GM18951 (cell line): Measurements from ENCODE around the gene FXYD6.

Source experiments
- POLR2A ChIP-seq: IDR thresholded peaks from 4 replicates; pipeline ENCODE4 v1.6.1; 2011; ENCODE audit warnings: mild to moderate bottlenecking; ENCODE audit not compliant: insufficient read length, insufficient read depth; ENCODE audit errors: extremely low read depth
- in situ Hi-C: fragments of 300-500 bp; cut with MboI; formaldehyde crosslinking; loops from one replicate; pipeline ENCODE4 v1.12.0; 2022; ENCODE audit warnings: low sequenced_read_pairs, mixed read lengths, inconsistent platforms; ENCODE audit not compliant: unreplicated experiment

Gene FXYD6

DNA sequence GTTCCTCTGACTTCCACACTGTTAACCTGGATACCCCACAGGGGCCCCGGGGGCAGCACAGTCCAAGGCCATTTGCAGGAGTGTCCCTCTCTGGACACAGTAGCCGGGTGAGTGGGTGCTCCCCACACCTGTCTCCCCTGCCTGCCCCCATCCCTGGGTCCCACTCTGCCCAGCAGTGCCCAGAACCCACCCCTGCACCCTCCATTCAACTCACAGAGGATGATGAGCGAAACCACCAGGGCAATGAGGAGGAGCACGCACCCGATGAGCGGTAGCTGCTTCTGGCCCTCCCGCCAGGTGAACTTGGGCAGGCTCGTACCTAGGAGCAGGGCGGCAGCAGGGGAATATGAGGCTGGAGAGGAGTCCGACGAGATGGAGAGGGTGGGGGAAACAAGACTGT lies 40.5 kb upstream of the FXYD6 start:
- in situ Hi-C loops: no loop called here
- TF ChIP-seq POLR2A: no peak

DNA sequence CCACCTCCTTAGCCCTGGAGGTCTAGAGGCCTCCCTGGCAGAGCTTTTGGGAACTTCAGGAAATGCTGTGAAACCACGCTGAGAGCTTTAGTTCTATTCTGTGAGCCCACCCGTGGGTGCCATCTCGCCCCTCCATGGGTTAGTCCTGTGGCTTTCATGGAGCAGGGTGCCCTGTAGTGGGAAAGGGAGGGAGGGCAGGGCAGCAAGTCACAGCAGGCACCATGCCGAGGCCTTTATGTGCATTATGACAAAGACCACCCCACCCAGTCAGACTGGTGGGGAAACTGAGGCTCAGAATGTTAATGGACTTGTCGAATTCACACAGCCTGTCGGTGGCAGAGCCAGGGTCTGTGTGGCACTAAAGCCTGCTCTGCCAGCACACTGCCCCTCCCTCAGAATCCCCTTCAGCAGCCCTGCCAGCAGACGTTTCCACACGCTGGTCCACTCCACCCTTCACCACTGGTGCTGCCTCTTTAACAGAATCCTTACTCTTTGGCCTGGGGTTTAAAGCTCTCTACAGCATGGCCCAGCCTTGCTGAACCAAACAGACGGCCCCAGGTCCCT lies 39.3 kb upstream of the FXYD6 start:
- in situ Hi-C loops: no loop called here
- TF ChIP-seq POLR2A: no peak

DNA sequence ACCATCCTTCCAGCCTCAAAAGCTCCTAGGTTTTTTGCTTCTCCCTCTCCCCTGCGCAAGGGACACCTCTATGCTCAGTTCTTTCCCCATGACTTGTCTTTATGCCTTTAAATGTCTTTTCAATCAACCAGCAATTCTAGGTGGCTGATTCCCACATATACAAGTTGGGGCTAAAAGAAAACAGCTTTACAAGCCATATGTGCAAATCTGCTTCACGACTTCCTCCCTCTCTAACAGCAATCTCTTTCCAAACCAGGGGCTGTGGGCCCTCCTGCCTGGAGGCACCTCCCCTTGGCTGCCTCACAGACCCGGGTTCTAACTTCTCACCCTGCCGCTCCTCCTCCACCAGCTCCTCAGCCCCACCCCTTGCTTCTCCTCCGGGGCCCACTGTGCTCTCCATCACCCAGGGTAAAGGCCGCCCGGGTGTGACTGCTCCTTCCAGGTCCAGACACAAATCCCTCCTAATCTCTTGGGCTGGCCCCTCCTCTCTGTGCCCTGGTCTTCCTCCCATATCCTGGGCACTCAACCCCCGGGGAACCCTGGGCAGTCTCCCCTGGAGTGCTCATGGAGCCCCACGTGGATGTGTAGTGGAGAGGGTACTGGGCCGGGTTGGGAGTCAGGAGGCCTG lies 38.6 kb upstream of the FXYD6 start:
- TF ChIP-seq POLR2A: no peak
- in situ Hi-C loops: no loop called here

DNA sequence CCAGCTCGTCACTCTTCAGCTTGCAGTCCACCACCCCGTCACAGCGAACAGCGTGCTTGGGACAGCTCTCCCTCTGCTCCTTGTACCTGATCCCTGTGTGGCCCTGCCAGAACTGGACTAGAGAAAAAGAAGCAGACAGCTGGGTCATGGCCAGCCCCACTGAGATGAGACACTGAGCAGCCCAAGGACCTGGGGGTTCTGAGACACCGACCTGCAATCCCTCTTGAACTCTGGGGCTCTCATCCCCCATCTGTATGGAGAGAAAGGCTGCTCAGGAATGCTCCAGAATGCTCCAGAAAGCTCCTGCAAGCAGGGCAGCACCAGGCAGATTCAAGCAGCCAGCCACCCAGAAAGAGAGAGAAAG lies 37.9 kb upstream of the FXYD6 start:
- in situ Hi-C loops: no loop called here

DNA sequence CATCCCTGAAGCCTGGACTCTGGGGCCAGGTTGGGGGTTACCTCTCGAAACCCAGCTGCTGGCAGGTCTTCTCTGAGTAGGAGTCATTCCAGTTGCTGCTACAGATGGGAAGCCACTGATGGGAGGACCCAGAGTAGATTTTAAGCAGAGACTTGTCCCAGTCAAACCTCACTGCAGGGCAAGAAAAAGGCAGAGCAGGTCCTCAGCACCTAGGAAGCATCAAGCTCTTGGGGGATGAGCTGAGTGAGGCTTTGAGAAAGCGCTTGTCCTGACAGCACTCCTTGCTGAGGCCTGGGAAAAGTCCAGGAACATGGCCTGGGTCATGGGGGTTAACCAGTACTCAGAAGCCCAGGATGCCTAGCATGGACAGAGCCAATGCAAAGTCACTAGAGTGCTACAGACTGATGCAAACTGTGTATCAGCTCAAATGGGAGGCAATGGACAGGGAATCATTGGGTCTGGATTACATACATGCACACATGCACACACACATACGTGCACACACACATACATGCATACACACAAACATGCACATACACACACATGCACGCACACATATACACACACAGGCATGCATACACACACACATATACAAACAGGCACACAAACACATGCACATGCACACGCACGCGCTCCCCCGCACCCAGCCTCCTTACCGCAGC lies 37.4 kb upstream of the FXYD6 start:
- in situ Hi-C loops: no loop called here
- TF ChIP-seq POLR2A: no peak

More for the DNA sequence above, 37.9 kb upstream of the FXYD6 start:
- no peak for TF ChIP-seq POLR2A

DNA sequence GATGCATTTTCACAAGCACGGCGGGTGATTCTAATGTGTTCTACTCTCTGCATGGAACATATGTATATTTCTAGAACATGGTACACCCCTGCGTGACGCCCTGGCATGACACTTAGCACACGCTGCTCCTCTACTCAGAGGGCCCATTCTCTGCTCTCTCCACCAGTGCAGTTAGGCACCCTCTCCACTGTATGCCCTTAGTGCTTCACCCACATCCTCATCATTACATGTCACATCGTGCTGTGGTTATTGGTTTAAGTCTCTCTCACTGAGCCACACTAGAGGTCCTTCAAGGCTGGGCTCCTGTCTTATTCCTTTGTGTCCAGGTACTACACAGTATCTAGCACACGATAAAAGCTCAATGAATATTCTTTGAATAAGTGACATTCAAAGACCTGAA lies 36.0 kb upstream of the FXYD6 start:
- no peak for TF ChIP-seq POLR2A
- in situ Hi-C loops: no loop called here

DNA sequence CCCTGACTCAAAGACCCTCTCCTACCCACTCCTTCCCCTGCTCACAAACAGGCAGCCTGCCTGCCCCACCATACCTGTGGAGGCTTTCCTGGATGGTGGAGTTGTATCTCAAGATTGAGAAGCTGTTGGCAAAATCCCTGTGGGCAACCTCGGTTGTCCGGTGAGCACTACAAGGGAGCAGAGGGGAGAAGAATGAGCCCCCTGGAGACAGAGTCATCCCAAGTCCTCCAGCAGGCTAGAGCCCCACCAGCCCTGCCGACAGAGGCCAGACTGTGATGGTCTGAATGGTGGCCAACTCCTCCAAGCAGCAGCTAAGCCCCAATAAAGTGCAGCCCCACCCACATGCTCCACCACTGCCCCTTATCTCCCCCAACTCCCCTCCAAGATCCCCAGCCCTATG lies 35.2 kb upstream of the FXYD6 start:
- TF ChIP-seq POLR2A: no peak
- in situ Hi-C loops: no loop called here

DNA sequence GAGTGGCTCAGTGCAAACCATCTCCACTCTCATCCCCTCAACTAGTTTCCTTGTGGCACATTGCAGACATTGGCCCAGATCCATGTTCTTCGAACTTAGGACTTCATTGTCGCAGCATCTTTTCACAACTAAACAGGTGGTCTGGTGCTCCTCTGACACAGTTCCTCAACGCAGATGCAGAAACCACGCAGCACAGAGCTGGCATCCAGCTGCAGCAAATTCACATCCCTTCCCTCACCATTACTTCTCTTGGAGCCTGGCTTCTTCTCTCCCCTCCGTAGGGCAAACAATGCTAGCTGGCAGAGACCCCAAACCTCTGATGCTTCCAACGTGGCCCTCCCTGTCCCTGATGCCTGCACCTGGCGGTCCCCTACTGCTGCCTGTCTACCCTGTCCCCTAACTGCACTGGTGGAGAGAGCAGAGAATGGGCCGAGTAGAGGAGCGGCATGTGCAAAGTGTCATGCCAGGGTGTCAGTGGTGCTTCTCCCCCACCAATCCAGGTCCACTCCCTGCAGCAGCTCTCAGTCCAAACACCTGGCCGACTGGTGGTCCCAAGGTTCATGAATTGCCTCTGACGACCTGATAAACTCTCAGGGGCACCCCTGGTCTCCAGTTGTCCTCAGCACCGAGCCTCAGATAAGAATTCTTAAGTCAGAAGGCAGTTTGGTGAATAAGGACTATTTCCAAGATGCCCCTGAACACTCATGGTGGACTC lies 34.6 kb upstream of the FXYD6 start:
- TF ChIP-seq POLR2A: no peak
- in situ Hi-C loops: no loop called here

DNA sequence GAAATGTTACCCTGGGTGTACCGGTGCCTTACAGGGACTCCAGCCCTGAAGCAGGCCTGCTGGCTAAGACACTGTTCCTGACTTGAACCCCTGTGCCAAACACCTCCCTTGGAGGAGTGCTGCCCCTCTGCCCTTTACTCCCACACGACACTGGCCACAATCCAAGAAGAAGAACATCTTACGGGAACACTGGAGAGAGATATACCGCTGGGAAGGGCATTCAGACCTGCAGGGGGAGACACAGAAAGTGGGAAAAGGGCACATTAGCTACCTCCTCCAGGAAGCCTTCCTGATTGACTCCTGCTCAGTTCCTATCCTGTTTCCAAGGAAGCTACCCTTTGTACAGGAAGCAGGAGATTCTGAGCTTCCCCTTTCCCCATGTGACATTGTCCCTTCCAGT lies 34.1 kb upstream of the FXYD6 start:
- TF ChIP-seq POLR2A: no peak
- in situ Hi-C loops: no loop called here

DNA sequence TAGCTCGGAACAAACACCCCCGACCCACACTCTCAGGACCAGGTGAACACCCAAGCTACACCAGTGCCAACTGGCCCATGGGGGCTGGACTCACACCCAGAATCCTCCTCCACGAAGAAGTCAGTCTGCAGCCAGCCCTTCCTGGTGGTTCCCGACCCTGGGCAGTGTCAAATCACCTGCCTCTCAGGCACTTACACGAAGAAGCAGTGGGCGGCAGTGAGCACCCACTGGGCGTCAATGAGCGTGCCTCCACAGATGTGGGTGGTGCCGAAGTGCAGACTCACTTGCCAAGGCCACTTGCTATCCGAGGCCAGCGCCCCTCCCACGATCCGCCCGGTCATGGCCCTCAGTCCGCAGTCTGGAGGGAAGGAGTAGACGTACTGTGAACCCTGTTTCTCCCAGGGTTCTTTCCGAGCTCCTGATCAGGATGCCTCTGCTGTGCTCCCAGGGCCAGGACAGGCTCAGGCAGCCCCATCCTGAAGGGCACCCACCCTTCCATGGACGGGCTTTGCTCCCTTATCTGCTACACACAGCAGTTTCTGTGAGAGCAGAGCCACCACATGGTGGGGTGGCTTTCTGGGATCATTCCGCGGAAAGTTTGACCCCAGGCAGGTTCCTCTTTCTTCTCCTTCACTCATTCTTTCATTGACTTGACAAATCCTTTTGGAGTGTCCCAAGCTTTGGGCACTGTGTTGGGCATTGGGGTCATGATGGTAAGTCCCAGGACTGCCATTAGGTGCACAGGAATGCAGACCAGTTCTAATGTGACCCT lies 33.3 kb upstream of the FXYD6 start:
- no peak for TF ChIP-seq POLR2A
- in situ Hi-C loops: no loop called here

DNA sequence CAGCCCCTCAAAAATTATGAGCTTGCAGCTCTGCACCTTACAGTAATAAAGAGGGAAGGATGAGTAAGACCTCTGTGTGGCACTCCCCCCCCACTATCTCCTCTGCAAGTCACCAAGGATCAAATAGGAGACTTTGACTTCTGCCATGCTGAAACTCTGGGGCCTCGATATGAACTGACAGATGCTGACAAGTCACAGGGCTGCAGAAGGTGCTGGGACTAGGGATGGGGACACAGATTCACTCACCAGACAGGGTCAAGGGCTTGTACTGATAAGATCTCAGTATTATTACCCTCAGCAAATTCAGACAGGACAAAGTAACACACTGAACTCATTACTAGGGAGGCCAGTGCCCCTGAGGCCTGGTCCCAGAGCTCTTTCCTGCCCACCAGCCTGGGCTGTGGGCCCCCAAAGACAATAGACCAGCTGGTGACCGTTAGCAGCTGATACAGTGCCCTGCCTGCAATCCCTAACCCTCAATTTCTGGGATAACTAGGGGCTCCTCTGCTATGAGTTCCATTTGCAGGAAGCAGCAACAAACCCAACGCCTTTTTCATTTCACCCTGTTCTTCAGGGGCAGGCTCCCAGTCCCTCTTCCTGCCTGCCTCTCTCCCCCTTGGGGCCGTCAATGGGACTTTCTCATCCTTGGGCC lies 32.6 kb upstream of the FXYD6 start:
- no peak for TF ChIP-seq POLR2A
- in situ Hi-C loops: no loop called here

DNA sequence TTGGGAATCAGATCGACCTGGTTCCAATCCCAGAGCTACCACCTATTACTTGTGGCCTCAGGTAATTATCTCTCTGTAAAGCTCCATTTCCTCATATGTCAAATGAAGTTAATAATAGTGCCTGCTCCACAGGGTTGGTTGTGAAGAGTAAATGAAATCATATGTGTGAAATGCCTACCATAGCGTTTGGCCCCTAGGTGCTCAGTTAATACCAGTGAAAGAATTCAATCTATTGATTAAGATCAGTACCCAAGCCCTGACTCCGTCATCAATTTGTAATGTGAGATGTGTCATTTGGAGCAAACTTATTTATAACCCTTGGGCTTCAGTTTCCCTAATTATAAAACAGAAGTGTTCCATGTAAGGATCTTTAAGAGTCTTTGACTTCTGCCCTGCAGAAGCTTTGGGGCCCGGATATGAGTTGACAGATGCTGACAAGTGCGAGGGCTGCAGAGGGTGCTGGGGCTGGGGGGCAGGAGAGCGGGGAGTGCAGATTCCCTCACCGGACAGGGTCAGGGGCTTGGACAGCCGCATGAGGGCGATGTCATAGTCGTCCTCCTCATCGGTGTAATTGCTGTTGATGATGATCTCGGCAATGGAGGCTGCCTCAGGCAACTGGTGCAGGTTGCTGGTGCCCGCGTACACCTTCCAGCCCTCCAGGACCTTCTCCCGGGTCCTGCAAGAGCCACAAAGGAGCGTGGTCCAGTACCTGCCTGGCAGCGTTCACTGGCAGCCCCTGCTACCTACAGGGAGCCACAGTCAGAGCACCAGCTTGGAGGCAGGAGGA lies 31.8 kb upstream of the FXYD6 start:
- in situ Hi-C loops: no loop called here
- TF ChIP-seq POLR2A: no peak
